Stimulated activated CD8-positive, alpha-beta memory T cell treated with anti-CD3 and anti-CD28 coated beads, Interleukin-4, amount 100 ng/mL, for 1 hour (primary cell): ENCODE measurements around the gene KCNJ15.

Experiments used
- DNase-seq, 2 donors: peaks; one replicate each; pipeline ENCODE4 v3.0.0-alpha.2; 2020; ENCODE audit warnings: low read depth in 2 of 2, low spot score in 1 of 2

KCNJ15 gene

GRCh38 chr21:38352536-38353219 is 95.9 kb downstream of the KCNJ15 start:
- no peak for DNase-seq

GRCh38 chr21:38354231-38354630 is 97.4 kb downstream of the KCNJ15 start:
- DNase-seq = no peak

- DNase-seq = no peak
Observed at GRCh38 chr21:38354746-38355145, 98.0 kb downstream of the KCNJ15 start.

DNA sequence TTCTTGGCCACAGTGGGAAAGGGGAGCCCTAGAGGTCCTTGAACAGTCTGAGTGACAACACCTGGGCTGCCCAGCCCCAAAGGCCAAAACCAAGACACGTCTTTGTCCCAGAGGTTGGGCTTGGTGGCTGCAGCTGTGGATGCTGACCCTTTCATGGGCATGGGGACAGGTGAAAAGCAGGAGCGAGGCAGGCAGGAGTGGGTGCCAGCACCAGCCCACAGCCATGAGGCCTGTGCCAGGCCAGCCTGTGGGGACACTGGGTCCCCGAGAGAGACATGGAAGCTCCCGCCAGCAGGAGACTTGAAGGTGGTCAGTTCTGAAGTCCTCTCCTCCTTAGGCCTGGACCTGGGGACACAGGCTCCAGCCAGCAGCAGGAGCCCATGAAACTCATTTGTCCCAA is 98.6 kb downstream of the KCNJ15 start:
- no peak for DNase-seq

DNA sequence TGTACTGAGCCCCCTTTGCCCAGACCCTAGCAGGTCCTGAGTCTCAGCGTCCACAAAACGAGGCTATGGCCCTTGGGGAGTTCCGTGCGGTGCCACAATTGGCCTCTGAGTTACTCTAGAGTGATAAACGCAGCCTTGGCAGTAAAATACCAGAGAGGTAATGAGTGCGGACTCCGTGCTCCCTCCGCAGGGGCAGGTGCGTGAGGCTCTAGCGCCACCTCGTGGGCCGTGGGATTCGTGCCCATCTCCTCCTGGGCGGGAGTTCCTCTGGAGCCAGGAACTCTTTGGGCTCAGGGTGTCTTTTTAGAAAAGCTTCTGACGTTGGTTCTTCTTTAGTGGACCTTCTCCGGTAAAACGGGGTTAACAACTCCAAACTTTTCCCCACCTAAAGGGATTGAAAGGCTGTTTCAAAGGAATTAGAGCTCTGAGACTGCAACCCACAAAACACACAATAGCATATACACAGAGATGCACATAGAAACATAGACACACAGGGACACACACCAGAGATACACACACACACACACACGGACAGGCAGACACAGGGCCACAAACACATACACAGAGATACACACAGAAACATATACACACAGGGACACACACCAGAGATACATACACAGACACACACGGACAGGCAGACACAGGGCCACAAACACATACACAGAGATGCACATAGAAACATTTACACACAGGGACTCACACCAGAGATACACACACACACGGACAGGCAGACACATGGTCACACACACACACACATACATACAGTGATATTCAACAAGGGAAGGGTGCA is 99.4 kb downstream of the KCNJ15 start:
- DNase-seq = peak in 1 of 2 donors; percentile 28
